ENCODE results near the gene STX18. TPM values are rescaled to one million over a fixed set of nuclear protein-coding genes. Genes with fewer than 3 reads are reported as not detected.

The STX18 gene
- total and polyA plus RNA-seq, 2 of the 13 experiments (the other 11 are each of a cell fraction or from before 2014, with no cell fraction given), result 23.9 to 37.1 TPM

GRCh38 chr4:4534515-4535145 is 7.2 kb downstream of the STX18 start (continued):
- TF ChIP-seq ZBTB40 (IDR thresholded peaks at IDR 0.05), result peak; percentile 63
- peak; percentile 99 for TF ChIP-seq ZBTB40 (CRISPR knock-in tag; IDR thresholded peaks at IDR 0.05)
- no peak for TF ChIP-seq HMG20A (CRISPR knock-in tag; IDR thresholded peaks at IDR 0.05; ENCODE audit: borderline replicate concordance)
- peak; percentile 45; the same call in 1 of the 2 replicates for TF ChIP-seq ZNF7 (CRISPR knock-in tag; IDR thresholded peaks at IDR 0.05)
- no peak for TF ChIP-seq HNRNPL (IDR thresholded peaks at IDR 0.05; ENCODE audit: low read depth, low read length)
- no peak for TF ChIP-seq ZNF343 (CRISPR knock-in tag; IDR thresholded peaks at IDR 0.05)
- TF ChIP-seq PRPF4 (IDR thresholded peaks at IDR 0.05; ENCODE audit: low read depth, low read length, poor library complexity, severe bottlenecking), result no peak
- TF ChIP-seq IKZF5 (CRISPR knock-in tag; IDR thresholded peaks at IDR 0.05), result 0 out of 2 replicates have a peak, but pooled peaks have one; percentile 41
- no peak for TF ChIP-seq ZNF672 (CRISPR knock-in tag; IDR thresholded peaks at IDR 0.05)
- TF ChIP-seq EP300 (IDR thresholded peaks at IDR 0.05; ENCODE audit: low read depth in 2 of 2, low read length in 2 of 2), result 0 out of 4 replicates have a peak, but pooled peaks of 1 of the 2 experiments have one; percentile 24
- TF ChIP-seq EP300 (CRISPR knock-in tag; IDR thresholded peaks at IDR 0.05; ENCODE audit: borderline replicate concordance), result no peak
- TF ChIP-seq PAXIP1 (CRISPR knock-in tag; conservative IDR thresholded peaks at IDR 0.05), result peak; percentile 72
- TF ChIP-seq FOXA3 (CRISPR knock-in tag; IDR thresholded peaks at IDR 0.05), result peak; percentile 22; the same call in 1 of the 2 replicates
- peak; percentile 52 for TF ChIP-seq TEAD3 (CRISPR knock-in tag; optimal IDR thresholded peaks at IDR 0.05; ENCODE audit: borderline replicate concordance)
- TF ChIP-seq ZNF740 (CRISPR knock-in tag; IDR thresholded peaks at IDR 0.05), result no peak
- peak; percentile 45 for TF ChIP-seq TCF7 (IDR thresholded peaks at IDR 0.05; ENCODE audit: low read depth)

Data from HepG2 (cell line).